ENCODE data around the gene RECQL5. TPM values are rescaled to one million over a fixed set of nuclear protein-coding genes. Genes with fewer than 3 reads are reported as not detected.

RECQL5 gene
- polyA plus RNA-seq (2012; ENCODE audit: low read depth, missing spikeins), result 20.1 TPM

GRCh38 chr17:75666959-75667790, at the start of gene RECQL5, which contains the start of gene SAP30BP:
RECQL5 (minus strand) TSS chr17:75667154; CDS start chr17:75666557, 597 bp downstream.
SAP30BP (plus strand) TSS chr17:75667338; CDS start chr17:75667373, 35 bp downstream.
- peak; percentile 30 for TF ChIP-seq TAF1 (IDR thresholded peaks at IDR 0.05; ENCODE audit: low read depth, low read length)
- TF ChIP-seq POLR2AphosphoS5 (IDR thresholded peaks at IDR 0.05; ENCODE audit: low read depth, low read length), result peak; percentile 89
- peak; percentile 86 for TF ChIP-seq POLR2A (IDR thresholded peaks at IDR 0.05; ENCODE audit: low read depth, low read length)
- TF ChIP-seq POU2F2 (IDR thresholded peaks at IDR 0.05; ENCODE audit: low read depth, low read length), result no peak
- TF ChIP-seq PAX5 (IDR thresholded peaks at IDR 0.05; ENCODE audit: insufficient read depth, low read length, severe bottlenecking), result no peak
- DNase-seq (ENCODE audit: insufficient read length, low spot score) (peak; percentile 72), FAIRE-seq (peak; percentile 96)

DNA sequence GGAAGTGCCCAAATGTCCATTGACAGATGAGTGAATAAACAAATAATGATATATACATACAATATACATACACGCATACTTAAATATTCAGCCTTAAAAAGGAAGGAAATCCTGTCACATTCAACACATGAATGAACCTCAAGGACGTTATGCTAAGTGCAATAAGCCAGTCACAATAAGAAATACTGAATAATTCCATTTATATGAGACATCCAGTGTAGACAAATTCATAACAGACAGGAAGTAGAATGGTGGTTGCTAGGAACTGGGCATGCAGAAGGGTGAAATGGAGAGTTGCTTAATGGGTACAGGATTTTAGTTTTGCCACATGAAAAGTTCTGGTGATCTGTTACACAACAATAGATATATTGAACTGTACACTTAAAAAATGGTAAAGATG, 45.5 kb upstream of the RECQL5 start:
- no peak for TF ChIP-seq PAX5 (IDR thresholded peaks at IDR 0.05; ENCODE audit: insufficient read depth, low read length, severe bottlenecking)
- TF ChIP-seq SPI1 (IDR thresholded peaks at IDR 0.05; ENCODE audit: low read depth, low read length), result no peak
- no peak for TF ChIP-seq POLR2AphosphoS5 (IDR thresholded peaks at IDR 0.05; ENCODE audit: low read depth, low read length)
- no peak for TF ChIP-seq POU2F2 (IDR thresholded peaks at IDR 0.05; ENCODE audit: low read depth, low read length)
- TF ChIP-seq TAF1 (IDR thresholded peaks at IDR 0.05; ENCODE audit: low read depth, low read length), result no peak
- TF ChIP-seq POLR2A (IDR thresholded peaks at IDR 0.05; ENCODE audit: low read depth, low read length), result no peak
- FAIRE-seq (no peak), DNase-seq (ENCODE audit: insufficient read length, low spot score) (no peak)

- FAIRE-seq, result no peak
- TF ChIP-seq POLR2A (IDR thresholded peaks at IDR 0.05; ENCODE audit: low read depth, low read length), result no peak
- no peak for TF ChIP-seq POU2F2 (IDR thresholded peaks at IDR 0.05; ENCODE audit: low read depth, low read length)
- TF ChIP-seq TAF1 (IDR thresholded peaks at IDR 0.05; ENCODE audit: low read depth, low read length), result no peak
- TF ChIP-seq SPI1 (IDR thresholded peaks at IDR 0.05; ENCODE audit: low read depth, low read length), result no peak
- TF ChIP-seq PAX5 (IDR thresholded peaks at IDR 0.05; ENCODE audit: insufficient read depth, low read length, severe bottlenecking), result no peak
- TF ChIP-seq POLR2AphosphoS5 (IDR thresholded peaks at IDR 0.05; ENCODE audit: low read depth, low read length), result no peak
- no peak for DNase-seq (ENCODE audit: insufficient read length, low spot score)
These were observed 40.2 kb upstream of the RECQL5 start for GRCh38 chr17:75707079-75707571.

- FAIRE-seq (no peak), DNase-seq (ENCODE audit: insufficient read length, low spot score) (no peak)
- TF ChIP-seq POLR2A (IDR thresholded peaks at IDR 0.05; ENCODE audit: low read depth, low read length), result no peak
These were observed 39.2 kb upstream of the RECQL5 start for GRCh38 chr17:75706042-75706728.

DNA sequence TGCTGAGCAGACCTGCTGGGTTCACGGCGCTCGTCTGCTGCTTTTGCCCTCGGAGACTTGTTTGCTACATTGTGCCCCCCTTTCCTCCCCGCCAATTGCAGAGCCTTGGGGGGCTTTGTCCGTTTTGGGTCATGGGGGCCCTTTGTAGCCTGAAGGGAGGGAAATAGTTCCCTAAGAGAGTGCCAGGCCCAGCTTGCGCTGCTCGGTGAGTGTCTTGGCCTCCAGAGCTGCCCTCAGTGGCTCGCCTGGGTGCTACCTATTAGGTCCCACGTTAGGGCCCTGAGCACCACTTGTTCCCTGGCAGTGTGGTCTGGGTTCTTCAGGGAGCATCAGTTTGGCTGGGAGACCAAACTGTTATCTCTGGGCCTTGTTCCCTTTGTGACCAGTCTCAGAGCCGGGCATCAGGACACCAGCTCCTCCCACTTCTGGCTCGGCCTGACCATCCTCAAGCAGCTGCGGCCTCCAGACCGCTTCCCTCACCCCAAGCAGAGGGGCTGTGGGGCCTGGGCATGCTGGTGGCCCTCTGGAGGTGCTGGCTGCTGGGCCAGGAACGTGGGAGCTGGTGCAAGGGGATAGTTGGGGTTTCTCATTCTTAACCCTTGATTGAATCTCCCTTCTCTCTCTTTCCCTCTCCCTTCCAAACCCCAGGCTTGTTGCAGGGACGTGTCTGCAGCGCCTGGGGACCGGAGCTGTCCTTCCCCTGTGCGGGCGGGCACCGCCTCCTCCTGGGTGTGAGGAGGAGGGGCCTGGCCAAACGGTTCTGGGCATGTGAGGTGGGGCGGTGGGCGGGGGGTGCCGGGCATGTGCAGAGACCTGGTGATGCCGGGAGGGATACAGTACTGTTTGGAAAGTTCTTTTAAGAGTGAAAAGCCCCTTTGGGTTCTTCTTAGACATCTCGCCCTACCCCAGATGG, 38.3 kb upstream of the RECQL5 start:
- no peak for DNase-seq (ENCODE audit: insufficient read length, low spot score)
- FAIRE-seq, result no peak
- TF ChIP-seq POLR2AphosphoS5 (IDR thresholded peaks at IDR 0.05; ENCODE audit: low read depth, low read length), result no peak
- no peak for TF ChIP-seq SPI1 (IDR thresholded peaks at IDR 0.05; ENCODE audit: low read depth, low read length)

DNA sequence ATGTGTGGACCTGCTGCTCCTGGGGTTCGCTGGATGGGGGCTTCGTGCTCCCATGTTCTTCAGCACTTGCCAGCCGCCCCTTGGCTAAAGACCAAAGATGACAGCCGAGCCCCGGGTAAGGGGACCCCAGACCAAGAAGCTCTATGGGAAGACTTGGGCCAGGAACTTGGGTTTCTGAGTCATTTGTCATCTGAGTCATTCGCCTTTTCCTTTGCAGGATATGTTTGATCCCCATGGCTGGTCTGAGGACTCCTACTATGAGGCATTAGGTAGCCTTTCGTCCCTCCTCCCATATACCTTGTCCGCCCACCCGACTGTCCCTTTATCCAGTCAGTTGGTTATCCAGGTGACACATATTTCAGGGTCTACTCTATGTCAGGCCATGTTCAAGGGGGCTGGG, 36.6 kb upstream of the RECQL5 start:
- DNase-seq (ENCODE audit: insufficient read length, low spot score), result no peak
- TF ChIP-seq SPI1 (IDR thresholded peaks at IDR 0.05; ENCODE audit: low read depth, low read length) (no peak), TAF1 (IDR thresholded peaks at IDR 0.05; ENCODE audit: low read depth, low read length) (no peak), POLR2AphosphoS5 (IDR thresholded peaks at IDR 0.05; ENCODE audit: low read depth, low read length) (no peak), POLR2A (IDR thresholded peaks at IDR 0.05; ENCODE audit: low read depth, low read length) (no peak), PAX5 (IDR thresholded peaks at IDR 0.05; ENCODE audit: insufficient read depth, low read length, severe bottlenecking) (no peak)
- FAIRE-seq, result no peak

- FAIRE-seq (no peak), DNase-seq (ENCODE audit: insufficient read length, low spot score) (no peak)
- TF ChIP-seq POLR2A (IDR thresholded peaks at IDR 0.05; ENCODE audit: low read depth, low read length) (no peak), SPI1 (IDR thresholded peaks at IDR 0.05; ENCODE audit: low read depth, low read length) (no peak), POLR2AphosphoS5 (IDR thresholded peaks at IDR 0.05; ENCODE audit: low read depth, low read length) (no peak), POU2F2 (IDR thresholded peaks at IDR 0.05; ENCODE audit: low read depth, low read length) (no peak), PAX5 (IDR thresholded peaks at IDR 0.05; ENCODE audit: insufficient read depth, low read length, severe bottlenecking) (no peak), TAF1 (IDR thresholded peaks at IDR 0.05; ENCODE audit: low read depth, low read length) (no peak)
These were observed 36.2 kb upstream of the RECQL5 start for GRCh38 chr17:75703191-75703590.

DNA sequence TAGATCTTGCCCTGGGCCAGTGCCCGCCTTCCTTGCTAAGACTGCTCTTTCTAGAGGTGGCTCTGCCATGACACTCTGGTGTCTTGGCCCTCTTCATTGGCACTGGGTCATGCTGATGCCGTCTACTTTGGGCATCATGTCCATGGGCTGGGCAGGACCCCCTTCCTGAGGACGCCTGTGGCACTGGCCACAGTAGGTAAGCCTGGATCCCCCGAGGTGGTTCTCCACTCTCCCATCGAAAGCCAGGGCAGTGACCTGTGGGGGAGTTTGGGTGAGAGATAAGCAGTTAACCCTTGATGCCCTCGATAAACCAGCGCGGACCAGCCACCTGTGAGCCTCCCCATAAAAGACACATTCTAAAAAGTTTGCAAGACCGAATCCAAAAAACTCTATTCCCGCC, 34.3 kb upstream of the RECQL5 start:
- no peak for TF ChIP-seq PAX5 (IDR thresholded peaks at IDR 0.05; ENCODE audit: insufficient read depth, low read length, severe bottlenecking)
- TF ChIP-seq SPI1 (IDR thresholded peaks at IDR 0.05; ENCODE audit: low read depth, low read length), result no peak
- TF ChIP-seq POU2F2 (IDR thresholded peaks at IDR 0.05; ENCODE audit: low read depth, low read length), result no peak
- TF ChIP-seq TAF1 (IDR thresholded peaks at IDR 0.05; ENCODE audit: low read depth, low read length), result no peak
- TF ChIP-seq POLR2A (IDR thresholded peaks at IDR 0.05; ENCODE audit: low read depth, low read length), result no peak
- no peak for TF ChIP-seq POLR2AphosphoS5 (IDR thresholded peaks at IDR 0.05; ENCODE audit: low read depth, low read length)
- DNase-seq (ENCODE audit: insufficient read length, low spot score), result no peak
- no peak for FAIRE-seq

GRCh38 chr17:75698659-75699058, 31.7 kb upstream of the RECQL5 start:
- no peak for FAIRE-seq
- TF ChIP-seq TAF1 (IDR thresholded peaks at IDR 0.05; ENCODE audit: low read depth, low read length), result no peak
- no peak for TF ChIP-seq PAX5 (IDR thresholded peaks at IDR 0.05; ENCODE audit: insufficient read depth, low read length, severe bottlenecking)
- TF ChIP-seq SPI1 (IDR thresholded peaks at IDR 0.05; ENCODE audit: low read depth, low read length), result no peak
- DNase-seq (ENCODE audit: insufficient read length, low spot score), result no peak

All from GM12891 (cell line).